AG04450 (cell line): ENCODE data around the gene NFIB. TPM values are rescaled to one million over a fixed set of nuclear protein-coding genes. Genes with fewer than 3 reads are reported as not detected.

Experiments
- CTCF ChIA-PET: fragments of 300-600, 350-600 bp; formaldehyde crosslinking; extraction: SDS; loops from one replicate; lab custom pipeline; 2022; ENCODE audit warnings: antibody characterized with exemption, inconsistent platforms; lab: Charles Lee
- POLR2A ChIA-PET: fragments of 350-600 bp; formaldehyde crosslinking; extraction: SDS; loops from one replicate; lab custom pipeline; 2021; ENCODE audit warnings: antibody characterized with exemption, inconsistent platforms; lab: Yijun Ruan, JAX
- DNase-seq: peaks from one replicate; pipeline ENCODE4 v3.0.0-alpha.2; 2011; ENCODE audit warnings: low read depth, low spot score
- H3K27ac ChIP-seq: one replicate; pipeline ENCODE4 v1.5.1; 2012; ENCODE audit warnings: low read depth, low read length, control low read depth
- H3K27me3 ChIP-seq: one replicate; pipeline ENCODE4 v1.6.0; 2012; ENCODE audit warnings: low read length; ENCODE audit not compliant: control insufficient read depth, insufficient read depth
- H3K4me3 ChIP-seq: 2 replicates; pipeline ENCODE4 v1.5.1; 2011; ENCODE audit warnings: mild to moderate bottlenecking, low read depth, low read length, control low read depth
- H3K9me3 ChIP-seq: 2 replicates; pipeline ENCODE4 v1.5.1; 2012; ENCODE audit warnings: low read length; ENCODE audit not compliant: control insufficient read depth, insufficient read depth
- polyA plus RNA-seq: library from polyadenylated mRNA; depleted of rRNA; stranded (reverse); fragments of >200 nt; gene quantifications from 2 replicates; pipeline ENCODE4 v1.2.3, GENCODE V29; 2011
- TF ChIP-seq, protein P1 (sequence below): IDR thresholded peaks from 2 replicates; pipeline ENCODE4 v1.5.1; 2011; ENCODE audit warnings: low read depth, low read length, control low read depth, inconsistent platforms

Gene NFIB
- polyA plus RNA-seq, 1 experiment, result 2.2 TPM

DNA sequence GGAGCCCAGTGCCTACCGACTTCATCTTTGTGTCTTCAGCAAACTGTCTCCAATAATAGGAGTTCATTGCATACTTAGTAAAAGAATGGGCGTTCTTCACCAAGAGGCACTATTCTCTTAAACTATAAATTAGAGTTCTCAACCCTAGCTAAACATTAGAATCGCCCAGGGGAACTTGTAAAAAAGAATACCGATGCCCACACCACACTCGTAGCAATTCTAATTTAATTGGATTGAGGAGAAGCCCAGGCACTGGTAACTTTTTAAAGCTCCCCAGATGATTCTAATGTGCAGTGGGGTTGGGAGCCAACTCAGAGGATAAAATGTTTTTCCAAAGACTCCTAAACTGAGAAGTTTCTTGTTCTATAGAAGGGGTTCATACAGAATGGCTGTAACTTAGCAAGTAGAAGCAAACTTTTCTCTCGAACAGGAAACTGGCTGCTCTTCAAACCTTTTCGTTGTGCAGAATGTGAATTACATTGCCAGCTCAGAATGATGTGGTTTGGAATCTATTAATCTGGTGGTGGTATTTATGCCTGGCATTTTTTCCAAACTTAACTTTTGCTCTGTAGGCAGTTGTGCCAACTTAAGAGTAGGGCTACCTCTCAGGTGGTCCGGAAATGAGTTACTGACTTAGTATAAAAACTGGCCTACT, 26.4 kb upstream of the NFIB start:
- Histone ChIP-seq H3K27me3 (peaks cover 81% of the 10 kb centered on the region), H3K4me3 (no peak overlapping the region), H3K27ac (no peak overlapping the region), H3K9me3 (no peaks in the 10 kb centered on the region)
- TF ChIP-seq, protein P1, sequence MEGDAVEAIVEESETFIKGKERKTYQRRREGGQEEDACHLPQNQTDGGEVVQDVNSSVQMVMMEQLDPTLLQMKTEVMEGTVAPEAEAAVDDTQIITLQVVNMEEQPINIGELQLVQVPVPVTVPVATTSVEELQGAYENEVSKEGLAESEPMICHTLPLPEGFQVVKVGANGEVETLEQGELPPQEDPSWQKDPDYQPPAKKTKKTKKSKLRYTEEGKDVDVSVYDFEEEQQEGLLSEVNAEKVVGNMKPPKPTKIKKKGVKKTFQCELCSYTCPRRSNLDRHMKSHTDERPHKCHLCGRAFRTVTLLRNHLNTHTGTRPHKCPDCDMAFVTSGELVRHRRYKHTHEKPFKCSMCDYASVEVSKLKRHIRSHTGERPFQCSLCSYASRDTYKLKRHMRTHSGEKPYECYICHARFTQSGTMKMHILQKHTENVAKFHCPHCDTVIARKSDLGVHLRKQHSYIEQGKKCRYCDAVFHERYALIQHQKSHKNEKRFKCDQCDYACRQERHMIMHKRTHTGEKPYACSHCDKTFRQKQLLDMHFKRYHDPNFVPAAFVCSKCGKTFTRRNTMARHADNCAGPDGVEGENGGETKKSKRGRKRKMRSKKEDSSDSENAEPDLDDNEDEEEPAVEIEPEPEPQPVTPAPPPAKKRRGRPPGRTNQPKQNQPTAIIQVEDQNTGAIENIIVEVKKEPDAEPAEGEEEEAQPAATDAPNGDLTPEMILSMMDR, result no peak
- no peak for DNase-seq
- ChIA-PET CTCF (interaction anchor here (1.2 kb wide), 1 partner anchor 89 kb away, joined by 3 read pairs; no protein-coding TSS in a partner anchor), POLR2A (no interaction called here)

DNA sequence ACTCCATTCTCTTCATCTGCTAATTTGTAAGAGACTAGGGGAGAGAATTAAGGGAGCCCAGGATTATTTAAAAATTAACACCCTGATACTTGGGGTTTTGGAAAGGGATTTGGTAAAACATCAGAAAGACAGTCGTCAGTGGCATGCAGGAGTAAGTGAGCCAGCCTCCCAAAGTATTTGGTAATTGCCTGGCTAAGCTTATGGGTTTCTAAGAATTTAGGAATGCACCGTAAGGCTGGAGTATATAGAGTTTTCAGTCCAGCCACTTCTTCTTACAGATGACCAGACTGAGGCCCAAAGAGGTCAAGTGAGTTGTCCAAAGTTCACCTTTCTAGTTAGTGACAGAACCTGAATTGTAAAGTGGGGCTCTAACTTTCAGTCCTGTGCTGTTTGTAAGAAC, 25.8 kb upstream of the NFIB start:
- POLR2A ChIA-PET, result no interaction called here
- DNase-seq, result no peak
- no peak overlapping the region for H3K27ac ChIP-seq
- H3K4me3 ChIP-seq, result no peak overlapping the region
- no peaks in the 10 kb centered on the region for H3K9me3 ChIP-seq
- peaks cover 80% of the 10 kb centered on the region for H3K27me3 ChIP-seq
- TF ChIP-seq, protein P1, result no peak
- CTCF ChIA-PET, result interaction anchor here (1.2 kb wide), 1 partner anchor 89 kb away, joined by 3 read pairs; no protein-coding TSS in a partner anchor

- Histone ChIP-seq H3K27me3 (peaks cover 73% of the 10 kb centered on the region), H3K9me3 (no peaks in the 10 kb centered on the region), H3K27ac (no peak overlapping the region), H3K4me3 (no peak overlapping the region)
- no peak for DNase-seq
- TF ChIP-seq, protein P1, result no peak
- CTCF ChIA-PET, result interaction anchor here (1.4 kb wide), 1 partner anchor 16 kb away, joined by 5 read pairs; no protein-coding TSS in a partner anchor
- POLR2A ChIA-PET, result no interaction called here
Measured at GRCh38 chr9:14337615-14338014, 23.7 kb upstream of the NFIB start.

GRCh38 chr9:14336244-14336643, 22.3 kb upstream of the NFIB start:
- Histone ChIP-seq H3K27me3 (peaks cover 72% of the 10 kb centered on the region), H3K4me3 (no peak overlapping the region), H3K9me3 (no peaks in the 10 kb centered on the region), H3K27ac (no peak overlapping the region)
- no peak for DNase-seq
- ChIA-PET CTCF (no interaction called here), POLR2A (no interaction called here)
- TF ChIP-seq, protein P1, result no peak

- POLR2A ChIA-PET, result no interaction called here
Measured at GRCh38 chr9:14331120-14331519, 17.2 kb upstream of the NFIB start.

More at GRCh38 chr9:14331120-14331519, 17.2 kb upstream of the NFIB start:
- Histone ChIP-seq H3K9me3 (no peaks in the 10 kb centered on the region), H3K27me3 (peaks cover 56% of the 10 kb centered on the region), H3K27ac (no peak overlapping the region), H3K4me3 (no peak overlapping the region)
- TF ChIP-seq, protein P1, result no peak
- DNase-seq, result no peak
- CTCF ChIA-PET, result interaction anchor here (0.6 to 1.4 kb wide), 2 partner anchors 103 to 708 kb away, joined by 3 read pairs; no protein-coding TSS in a partner anchor
